Measurements from ENCODE around the gene TRMT2A. TPM values are rescaled to one million over a fixed set of nuclear protein-coding genes. Genes with fewer than 3 reads are reported as not detected.
A peak's percentile ranks its signal among the peaks of the same experiment; 100 is the strongest.

The TRMT2A gene
- total RNA-seq, 2 experiments from 2014 or later = 79.3 to 84.2 TPM

- intact Hi-C loops (cut with DNase I, micrococcal nuclease) = no loop called here
- peaks cover 3% of the 10 kb centered on the region for H3K9me3 Mint-ChIP-seq
- POLR2A ChIA-PET = no interaction called here
- H3K4me3 Mint-ChIP-seq = no peak overlapping the region
- peaks cover 0 to 7% of the 10 kb centered on the region in 2 experiments for H3K9me3 ChIP-seq (ENCODE audit: control insufficient read depth in 1 of 2, insufficient read depth in 1 of 2, low read length in 2 of 2)
- peaks cover 83% of the 10 kb centered on the region for H3K36me3 ChIP-seq (ENCODE audit: insufficient read depth, low read length)
- H3K27me3 ChIP-seq (ENCODE audit: control insufficient read depth in 1 of 2, insufficient read depth in 2 of 2, low read length in 2 of 2) = no peaks in the 10 kb centered on the region
- H3K27ac ChIP-seq (ENCODE audit: low read depth in 1 of 2, low read length in 2 of 2) = no peak overlapping the region
- DNase-seq (no peak), ATAC-seq (ENCODE audit: poor library complexity) (no peak)
- no peaks in the 10 kb centered on the region for H3K27me3 Mint-ChIP-seq
- H3K4me1 ChIP-seq (ENCODE audit: insufficient read depth, low read length) = peaks cover 32% of the 10 kb centered on the region
- TF ChIP-seq CTCF (IDR thresholded peaks at IDR 0.05) = no peak
- no peak overlapping the region for H3K4me3 ChIP-seq (ENCODE audit: low read length)
- peak overlapping the region; percentile 73 for H3K27ac Mint-ChIP-seq
- CTCF ChIA-PET = no interaction called here
- peaks cover 31% of the 10 kb centered on the region for H3K4me1 Mint-ChIP-seq (ENCODE audit: low read depth)
- peaks cover 99% of the 10 kb centered on the region for H3K36me3 Mint-ChIP-seq (ENCODE audit: low read depth)
Measured at GRCh38 chr22:20093418-20094196, 23.4 kb downstream of the TRMT2A start.

GRCh38 chr22:20092477-20092854 is 24.6 kb downstream of the TRMT2A start:
- H3K9me3 Mint-ChIP-seq = peaks cover 3% of the 10 kb centered on the region
- TF ChIP-seq CTCF (IDR thresholded peaks at IDR 0.05) = no peak
- Histone ChIP-seq H3K4me3 (ENCODE audit: low read length) (no peak overlapping the region), H3K27ac (ENCODE audit: low read depth in 1 of 2, low read length in 2 of 2) (no peak overlapping the region), H3K9me3 (ENCODE audit: control insufficient read depth in 1 of 2, insufficient read depth in 1 of 2, low read length in 2 of 2) (peaks cover 0 to 7% of the 10 kb centered on the region in 2 experiments), H3K27me3 (ENCODE audit: control insufficient read depth in 1 of 2, insufficient read depth in 2 of 2, low read length in 2 of 2) (no peaks in the 10 kb centered on the region), H3K36me3 (ENCODE audit: insufficient read depth, low read length) (peaks cover 89% of the 10 kb centered on the region), H3K4me1 (ENCODE audit: insufficient read depth, low read length) (peaks cover 30% of the 10 kb centered on the region)
- DNase-seq = no peak
- peaks cover 96% of the 10 kb centered on the region for H3K36me3 Mint-ChIP-seq (ENCODE audit: low read depth)
- intact Hi-C loops (cut with DNase I, micrococcal nuclease) = no loop called here
- ChIA-PET CTCF (no interaction called here), POLR2A (no interaction called here)
- no peak for ATAC-seq (ENCODE audit: poor library complexity)
- no peak overlapping the region for H3K4me3 Mint-ChIP-seq
- no peaks in the 10 kb centered on the region for H3K27me3 Mint-ChIP-seq
- peaks cover 21% of the 10 kb centered on the region for H3K4me1 Mint-ChIP-seq (ENCODE audit: low read depth)
- no peak overlapping the region for H3K27ac Mint-ChIP-seq

- Mint-ChIP-seq H3K27me3 (no peaks in the 10 kb centered on the region), H3K4me3 (peak overlapping the region; percentile 7), H3K9me3 (peaks cover under 1% of the 10 kb centered on the region), H3K36me3 (ENCODE audit: low read depth) (peaks cover 96% of the 10 kb centered on the region), H3K27ac (peak overlapping the region; percentile 53), H3K4me1 (ENCODE audit: low read depth) (peaks cover 15% of the 10 kb centered on the region)
- H3K4me1 ChIP-seq (ENCODE audit: insufficient read depth, low read length) = peaks cover 30% of the 10 kb centered on the region
- peaks cover 89% of the 10 kb centered on the region for H3K36me3 ChIP-seq (ENCODE audit: insufficient read depth, low read length)
- ChIA-PET CTCF (no interaction called here), POLR2A (no interaction called here)
- peak overlapping the region in 1 of 2 donors; percentile 9 for H3K27ac ChIP-seq (ENCODE audit: low read depth in 1 of 2, low read length in 2 of 2)
- H3K27me3 ChIP-seq (ENCODE audit: control insufficient read depth in 1 of 2, insufficient read depth in 2 of 2, low read length in 2 of 2) = no peaks in the 10 kb centered on the region
- H3K4me3 ChIP-seq (ENCODE audit: low read length) = peak overlapping the region; percentile 4
- intact Hi-C loops (cut with DNase I, micrococcal nuclease) = no loop called here
- H3K9me3 ChIP-seq (ENCODE audit: control insufficient read depth in 1 of 2, insufficient read depth in 1 of 2, low read length in 2 of 2) = peaks cover 0 to 4% of the 10 kb centered on the region in 2 experiments
- no peak for ATAC-seq (ENCODE audit: poor library complexity)
- DNase-seq = peak in 1 of 14 experiments; percentile 61
- TF ChIP-seq CTCF (IDR thresholded peaks at IDR 0.05) = no peak
Measured at GRCh38 chr22:20091690-20092476, 25.1 kb downstream of the TRMT2A start.

All from CD4-positive, alpha-beta T cell (primary cell).